NCI-H1417 treated with DMSO at 0.1 percent for 48 hours (cell line): Measurements from ENCODE around the gene KLF1.

Source experiments
- DNase-seq: peaks from one replicate; lab custom pipeline; 2025; lab: John Stamatoyannopoulos, UW

Gene KLF1

GRCh38 chr19:12838182-12838885 lies 48.7 kb downstream of the KLF1 start, which contains the start of gene MAST1:
MAST1 (plus strand) TSS chr19:12838515; CDS start chr19:12838573, 58 bp downstream.
- peak; percentile 43 for DNase-seq

- DNase-seq = no peak
These were observed 49.8 kb downstream of the KLF1 start for GRCh38 chr19:12837225-12837624.

GRCh38 chr19:12836529-12836863 lies 50.5 kb downstream of the KLF1 start:
- no peak for DNase-seq

GRCh38 chr19:12834976-12835757 lies 51.8 kb downstream of the KLF1 start:
- DNase-seq = no peak

GRCh38 chr19:12834566-12834943 lies 52.4 kb downstream of the KLF1 start, which contains the start of gene RTBDN:
RTBDN (minus strand) TSS chr19:12834579; CDS start chr19:12829979, 4,600 bp downstream.
- DNase-seq = no peak
